Activated gamma-delta T cell treated with anti-CD3 and anti-CD28 coated beads, Interleukin-2, amount 50 U/mL, for 16 hours (primary cell): ENCODE measurements around the gene RNU1-4.
"Not testable (repeated sequence)": the region's sequence is repeated elsewhere in the genome, so short reads cannot be mapped to it uniquely, and the experiment has no call there.

Source experiments
- DNase-seq: peaks from one replicate; pipeline ENCODE4 v3.0.0-alpha.2; 2020; ENCODE audit warnings: low read depth

RNU1-4 gene

DNA sequence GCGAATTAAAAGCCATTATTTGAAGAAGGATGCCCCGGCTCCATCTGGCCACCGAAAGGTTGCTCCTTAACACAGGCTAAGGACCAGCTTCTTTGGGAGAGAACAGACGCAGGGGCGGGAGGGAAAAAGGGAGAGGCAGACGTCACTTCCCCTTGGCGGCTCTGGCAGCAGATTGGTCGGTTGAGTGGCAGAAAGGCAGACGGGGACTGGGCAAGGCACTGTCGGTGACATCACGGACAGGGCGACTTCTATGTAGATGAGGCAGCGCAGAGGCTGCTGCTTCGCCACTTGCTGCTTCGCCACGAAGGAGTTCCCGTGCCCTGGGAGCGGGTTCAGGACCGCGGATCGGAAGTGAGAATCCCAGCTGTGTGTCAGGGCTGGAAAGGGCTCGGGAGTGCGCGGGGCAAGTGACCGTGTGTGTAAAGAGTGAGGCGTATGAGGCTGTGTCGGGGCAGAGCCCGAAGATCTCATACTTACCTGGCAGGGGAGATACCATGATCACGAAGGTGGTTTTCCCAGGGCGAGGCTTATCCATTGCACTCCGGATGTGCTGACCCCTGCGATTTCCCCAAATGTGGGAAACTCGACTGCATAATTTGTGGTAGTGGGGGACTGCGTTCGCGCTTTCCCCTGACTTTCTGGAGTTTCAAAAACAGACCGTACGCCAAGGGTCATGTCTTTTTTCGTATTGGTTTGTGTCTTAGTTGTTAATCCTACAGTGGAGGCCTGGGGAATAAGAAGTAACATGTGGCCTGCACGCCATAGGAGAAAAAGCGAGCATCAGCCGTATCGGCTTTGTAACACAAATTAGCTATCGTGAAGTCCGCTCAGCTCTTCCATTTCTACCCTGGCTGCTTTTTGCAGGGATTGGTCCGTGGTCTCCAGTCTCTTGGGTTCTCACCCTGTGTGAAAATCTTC lies at the start of gene RNU1-4:
TSS of gene RNU1-4 (plus strand) at position 470 of the 918 bp plus-strand sequence.
- DNase-seq: not testable (repeated sequence)

DNA sequence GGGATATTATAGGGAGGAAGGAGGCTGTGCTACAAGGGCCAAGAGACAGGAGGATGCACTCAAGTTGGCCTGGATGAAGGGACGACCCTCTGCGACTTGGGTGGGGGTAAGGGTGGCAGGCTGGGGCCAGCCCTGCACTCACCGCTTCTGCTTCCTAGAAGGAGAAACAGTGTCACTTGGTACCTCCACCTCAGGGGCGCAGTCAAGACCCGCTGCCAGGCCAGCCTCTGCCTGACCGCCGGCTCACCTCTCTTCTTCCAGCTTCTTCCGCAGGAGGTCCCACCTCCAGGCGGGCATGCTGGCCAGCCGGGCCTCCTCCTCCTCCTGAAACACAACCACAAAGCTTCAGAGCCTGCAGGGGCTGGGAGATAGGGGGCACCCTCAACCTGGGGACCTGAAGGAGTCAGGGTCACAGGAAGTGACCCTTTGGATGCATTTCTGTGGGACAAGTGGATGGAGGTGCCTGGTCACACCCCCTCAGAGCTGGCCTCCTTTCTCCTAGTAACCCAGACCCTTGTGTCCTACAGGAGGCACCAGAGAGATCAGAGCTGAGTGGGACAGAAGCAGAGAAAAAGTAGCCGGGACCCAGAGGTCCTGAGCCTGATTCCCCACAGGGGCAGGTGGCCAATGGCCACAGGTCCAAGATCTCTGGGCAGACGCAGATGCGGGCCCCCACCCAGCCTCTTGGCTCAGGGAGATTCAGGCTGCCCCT lies 49.2 kb upstream of the RNU1-4 start:
- not testable (repeated sequence) for DNase-seq

DNA sequence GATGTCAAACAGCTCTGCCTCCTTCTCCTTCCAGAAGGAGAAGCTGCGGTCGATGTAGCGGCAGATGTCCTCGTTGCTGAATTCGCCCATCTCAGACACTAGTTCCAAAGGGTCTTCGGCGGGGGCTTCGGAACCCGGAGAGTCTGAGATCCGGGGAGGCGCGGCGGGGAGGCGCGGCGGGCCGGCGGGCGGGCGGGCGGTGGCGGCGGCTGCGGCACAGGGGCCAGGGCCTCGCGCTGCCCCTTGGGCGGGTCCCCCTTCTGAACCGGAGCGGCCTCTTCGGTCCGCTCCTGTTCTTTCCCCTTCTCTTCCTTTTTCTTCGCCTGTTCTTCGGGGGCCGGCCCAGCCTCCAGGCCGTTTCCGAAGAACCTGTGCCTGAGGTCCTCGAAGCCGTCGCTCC lies 48.0 kb upstream of the RNU1-4 start:
- DNase-seq: not testable (repeated sequence)

DNA sequence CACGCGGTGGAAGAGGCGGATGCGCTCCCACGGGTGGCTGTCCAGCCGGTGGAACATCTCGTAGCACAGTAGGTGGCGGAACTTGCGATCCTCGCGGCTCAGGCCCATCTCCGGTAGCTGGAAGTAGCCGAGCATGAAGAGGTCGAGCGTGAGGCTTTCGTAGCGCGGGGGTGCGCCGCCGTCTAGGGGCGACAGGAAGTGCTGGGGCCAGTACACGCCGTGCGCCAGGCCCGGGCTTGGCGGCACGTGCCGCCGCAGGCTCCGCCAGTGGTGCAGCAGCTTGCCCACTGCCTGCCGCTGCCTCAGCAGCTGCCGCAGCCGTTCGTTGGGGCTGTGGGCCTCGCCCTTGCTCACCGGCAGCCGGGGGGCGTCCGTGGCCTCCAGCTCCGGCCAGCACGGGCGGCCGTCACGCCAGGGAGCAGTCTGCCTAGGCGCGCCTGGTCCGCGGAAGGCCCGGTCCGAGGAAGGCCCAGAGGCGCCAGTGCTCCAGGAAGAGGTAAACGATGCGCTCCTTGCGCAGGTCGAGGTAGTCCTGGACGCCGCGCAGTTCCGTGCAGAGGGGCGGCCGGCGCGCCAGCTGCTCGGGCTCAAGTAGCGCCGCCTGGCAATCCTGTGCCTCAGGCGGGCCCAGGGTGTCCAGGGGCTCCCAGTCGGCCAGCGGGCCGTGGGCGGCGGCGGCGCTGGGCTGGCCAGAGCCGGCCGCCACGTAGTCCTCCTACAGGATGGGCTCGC lies 47.4 kb upstream of the RNU1-4 start:
- not testable (repeated sequence) for DNase-seq

DNA sequence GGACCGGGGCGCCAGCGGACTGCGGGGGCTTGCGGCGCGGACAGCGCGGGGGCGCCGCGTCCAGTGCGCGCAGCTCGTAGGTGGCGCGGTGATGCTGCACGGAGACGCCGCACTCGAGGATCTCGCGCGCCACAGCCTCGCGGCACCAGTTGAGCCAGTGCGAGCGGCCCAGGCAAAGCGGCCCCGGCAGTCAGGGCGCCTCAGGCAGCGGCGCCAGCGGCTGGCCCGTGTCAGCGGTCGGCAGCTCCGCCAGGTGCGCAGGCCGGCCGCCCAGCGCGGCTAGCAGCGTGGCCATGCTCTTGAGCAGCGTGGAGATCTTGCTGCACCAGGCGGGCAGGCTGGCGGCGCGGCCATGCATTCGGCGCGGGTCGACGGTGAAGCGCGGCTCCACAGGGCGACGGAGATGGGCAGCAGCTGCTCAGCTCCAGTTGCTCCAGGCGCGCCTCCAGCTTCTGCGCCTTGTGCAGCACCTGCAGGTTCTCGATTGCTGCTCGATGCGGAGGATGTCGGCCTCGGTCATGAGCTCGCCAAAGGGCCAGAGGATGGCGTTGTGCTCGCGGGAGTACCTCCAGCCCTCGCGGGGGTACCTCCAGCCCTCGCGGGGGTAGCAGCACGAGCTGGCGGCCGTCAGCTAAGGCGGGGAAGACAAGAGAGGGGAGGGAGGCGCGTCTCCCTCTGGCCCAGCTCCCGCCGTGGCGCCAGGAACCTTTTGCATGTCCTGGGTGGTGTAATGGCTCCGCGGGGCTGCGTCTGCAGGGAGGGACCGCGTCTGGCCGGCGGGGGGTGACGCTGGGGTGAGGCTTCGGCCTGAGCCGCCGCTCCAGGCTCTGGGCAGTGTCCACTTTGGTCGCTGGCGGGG lies 46.6 kb upstream of the RNU1-4 start:
- DNase-seq: not testable (repeated sequence)

DNA sequence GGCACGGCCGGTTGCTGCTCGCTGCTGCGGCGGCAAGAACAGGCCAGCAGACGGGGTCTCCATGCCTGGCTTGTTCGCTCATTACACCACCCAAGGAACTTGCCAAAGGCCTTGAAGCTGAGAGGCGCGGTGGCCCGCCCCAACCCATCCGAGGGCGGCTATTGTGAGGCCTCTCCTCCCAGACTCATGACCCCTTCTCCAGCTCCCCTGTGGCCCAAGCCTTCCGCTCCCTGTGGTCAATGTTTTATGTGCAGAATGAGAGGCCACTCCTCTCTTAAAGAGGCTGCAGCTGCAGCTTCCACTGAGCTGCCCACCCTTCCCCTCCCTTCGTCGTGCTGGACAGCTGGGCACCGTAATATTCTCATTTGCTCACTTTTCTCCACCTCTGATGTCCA lies 46.0 kb upstream of the RNU1-4 start:
- DNase-seq: not testable (repeated sequence)

DNA sequence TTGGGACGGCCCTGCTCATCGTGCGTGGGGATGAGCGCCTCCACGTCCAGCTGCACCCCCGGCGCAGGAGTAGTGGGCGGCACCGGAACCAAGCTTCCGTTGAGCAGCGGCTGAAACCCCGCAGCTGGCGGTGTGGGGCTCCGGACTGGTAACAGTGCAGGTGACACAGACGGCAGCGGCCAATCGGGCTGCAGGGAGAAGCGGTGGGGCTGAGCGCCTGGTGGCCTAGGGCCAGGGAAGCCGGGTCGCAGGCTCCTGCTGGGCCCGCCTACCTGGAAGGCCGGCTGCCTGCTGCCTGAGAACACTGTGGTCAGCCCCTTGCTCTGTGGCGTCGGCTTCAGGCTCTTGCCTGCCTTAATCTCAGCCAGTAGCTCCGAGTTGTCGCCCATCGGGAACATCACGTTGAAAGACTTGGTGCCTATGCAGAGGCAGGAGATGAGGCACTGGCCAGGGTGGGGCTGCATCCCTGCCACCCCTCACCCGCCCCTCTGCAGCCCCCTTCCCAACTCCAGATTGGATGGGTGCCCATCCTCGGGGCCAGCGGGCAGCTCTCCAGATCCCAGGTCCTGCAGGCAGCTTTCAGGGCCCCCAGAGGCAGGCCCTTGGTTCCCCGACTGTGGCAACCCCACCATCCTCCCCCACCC lies 43.7 kb upstream of the RNU1-4 start:
- not testable (repeated sequence) for DNase-seq

DNA sequence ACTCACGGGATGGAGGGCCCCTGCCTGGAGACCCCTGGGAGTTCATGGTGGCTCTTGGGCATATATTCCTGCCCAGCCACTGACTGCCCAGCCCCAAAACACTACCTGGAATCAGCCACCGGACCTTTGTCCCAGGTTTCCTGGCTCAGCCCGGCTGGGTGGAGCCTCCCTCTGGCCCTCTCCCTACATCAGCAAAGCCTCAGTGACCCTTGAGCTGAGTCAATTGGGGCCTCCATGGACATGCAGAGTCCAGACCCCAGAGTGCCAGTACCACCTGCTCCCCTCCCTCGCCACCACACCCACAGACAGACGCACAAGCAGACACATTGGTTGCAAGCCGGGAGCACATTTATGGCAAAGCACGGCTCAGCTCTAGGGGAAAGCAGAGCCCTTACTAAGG lies 43.2 kb upstream of the RNU1-4 start:
- DNase-seq: not testable (repeated sequence)

DNA sequence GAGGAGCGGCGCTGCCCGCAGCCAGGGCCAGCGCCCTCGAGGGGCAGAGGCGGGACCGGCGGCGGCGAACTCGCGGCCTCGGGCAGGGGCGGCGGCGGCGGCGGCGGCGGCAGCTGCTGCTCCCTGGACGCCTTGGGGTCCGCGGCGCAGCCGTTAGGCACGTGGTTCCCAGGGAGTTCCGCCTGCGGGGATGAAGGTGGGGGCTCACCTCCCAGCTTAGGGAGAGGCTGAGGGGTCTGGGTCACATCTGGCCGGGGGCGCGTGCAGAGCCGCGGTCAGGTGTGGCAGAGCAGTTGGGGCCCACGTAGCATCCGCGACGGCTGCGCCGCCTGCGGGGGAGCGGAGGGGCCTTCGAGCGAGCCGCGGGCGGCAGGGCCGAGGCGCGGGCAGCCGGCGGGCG lies 40.9 kb upstream of the RNU1-4 start:
- DNase-seq: not testable (repeated sequence)

DNA sequence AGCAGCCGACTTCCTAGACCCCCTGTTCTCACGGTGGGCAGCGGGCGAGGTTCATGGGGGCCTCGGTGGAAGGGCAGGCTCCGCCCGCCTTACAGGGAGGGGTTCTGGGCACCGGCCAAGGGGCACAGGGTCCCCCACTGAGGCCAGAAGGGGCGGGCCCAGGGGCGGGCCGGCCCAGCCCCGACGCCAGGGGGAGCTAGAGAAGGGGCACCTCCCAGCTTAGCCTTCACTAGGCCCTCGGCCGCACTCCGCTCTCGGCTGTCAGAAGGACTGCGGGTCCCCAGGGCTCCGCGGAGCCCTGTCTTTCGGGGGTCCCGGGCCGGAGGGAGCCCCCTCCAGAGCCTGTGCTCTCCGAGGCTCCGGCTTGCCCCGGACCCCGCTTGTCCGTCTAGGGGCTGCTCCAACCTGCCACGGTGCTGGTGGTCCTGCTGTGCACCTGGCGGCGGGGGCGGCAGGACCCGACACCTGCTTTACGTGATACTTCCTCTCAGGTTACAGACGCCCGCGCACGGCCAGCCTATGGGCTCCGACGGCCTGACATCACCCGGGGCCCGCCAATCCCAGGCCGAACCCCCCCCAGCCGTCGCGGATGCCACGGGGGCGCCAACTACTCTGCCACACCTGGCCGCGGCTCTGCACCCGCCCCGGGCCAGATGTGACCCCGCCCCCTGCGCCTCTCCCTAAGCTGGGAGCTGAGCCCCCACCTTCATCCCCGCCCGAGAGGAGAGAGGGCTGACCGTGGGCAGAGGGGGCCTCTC lies 40.0 kb upstream of the RNU1-4 start:
- not testable (repeated sequence) for DNase-seq

DNA sequence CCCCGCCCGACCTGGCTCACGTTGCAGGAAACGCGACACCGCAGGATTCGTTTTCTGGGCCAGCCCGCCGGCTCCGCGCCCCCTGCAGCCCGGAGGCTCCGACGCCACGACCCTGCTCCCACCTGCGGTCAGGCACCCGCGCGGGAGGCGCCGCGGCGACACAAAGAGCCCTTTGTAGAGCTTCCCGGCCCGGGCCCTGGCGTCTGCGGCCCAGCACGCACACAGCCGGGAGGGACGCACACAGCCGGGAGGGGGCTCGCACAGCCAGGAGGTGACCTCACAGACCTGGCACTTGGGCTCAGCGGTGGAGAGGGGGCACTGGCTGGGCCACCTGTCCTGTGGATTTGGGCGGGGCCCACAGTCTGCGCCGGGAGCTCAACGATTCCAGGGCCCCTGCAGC lies 39.1 kb upstream of the RNU1-4 start:
- DNase-seq: not testable (repeated sequence)

DNA sequence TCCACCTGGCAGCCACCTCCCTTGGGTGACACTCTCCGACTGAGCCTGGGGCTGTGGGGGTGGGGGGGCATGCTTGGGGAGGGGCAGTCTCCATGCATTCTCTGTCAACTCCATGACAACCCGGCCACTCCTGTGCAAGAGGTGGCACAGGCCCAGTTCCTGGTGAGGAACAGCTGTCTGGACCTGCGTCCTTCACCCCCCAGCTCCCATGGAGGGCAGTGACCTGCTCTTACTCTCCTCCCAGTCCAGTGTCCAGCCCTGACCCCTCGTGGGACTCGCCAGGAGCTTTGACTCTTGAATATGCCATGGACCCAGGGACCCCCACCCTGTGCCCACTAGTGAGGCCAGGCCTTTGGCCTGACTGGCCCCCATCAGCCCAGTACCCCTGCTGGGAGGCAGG lies 38.0 kb upstream of the RNU1-4 start:
- DNase-seq: not testable (repeated sequence)

DNA sequence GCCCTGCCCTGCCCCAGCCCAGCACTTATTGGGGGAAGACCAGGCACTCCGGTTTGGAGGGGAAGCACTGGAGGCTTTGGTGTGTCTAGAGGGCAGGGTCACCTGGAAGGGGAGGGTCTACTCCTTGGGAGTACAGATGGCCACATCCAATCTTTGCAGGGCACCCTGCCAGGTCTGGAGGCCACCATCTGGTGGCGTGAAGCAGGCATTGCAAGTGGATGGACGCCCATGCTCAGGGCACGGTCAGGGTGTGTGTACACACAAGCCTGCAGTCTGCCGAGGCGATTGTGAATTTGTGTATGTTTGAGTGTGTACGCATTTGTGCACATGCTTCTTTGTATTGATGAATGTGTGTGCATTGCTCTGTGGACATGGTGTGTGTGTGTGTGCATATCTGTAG lies 37.2 kb upstream of the RNU1-4 start:
- not testable (repeated sequence) for DNase-seq

DNA sequence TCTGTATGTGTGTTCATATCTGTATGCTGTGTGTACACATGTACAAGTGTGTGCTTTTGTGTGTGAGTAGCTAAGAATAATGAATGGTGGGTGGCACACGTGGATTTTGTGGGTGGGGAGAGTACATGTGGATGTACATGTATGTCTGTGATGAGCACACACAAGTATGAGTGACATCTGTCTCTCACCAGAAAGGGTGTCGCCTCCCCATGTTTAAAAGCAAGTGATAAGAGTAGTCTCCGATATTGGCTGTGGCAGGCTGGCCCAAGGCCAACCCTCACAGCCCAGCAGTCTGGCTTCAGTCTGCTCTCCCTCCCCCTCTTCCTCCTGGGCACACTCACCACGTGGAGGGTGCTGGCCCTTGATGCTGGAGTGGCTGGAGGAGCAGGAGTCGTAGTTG lies 36.7 kb upstream of the RNU1-4 start:
- DNase-seq: not testable (repeated sequence)

DNA sequence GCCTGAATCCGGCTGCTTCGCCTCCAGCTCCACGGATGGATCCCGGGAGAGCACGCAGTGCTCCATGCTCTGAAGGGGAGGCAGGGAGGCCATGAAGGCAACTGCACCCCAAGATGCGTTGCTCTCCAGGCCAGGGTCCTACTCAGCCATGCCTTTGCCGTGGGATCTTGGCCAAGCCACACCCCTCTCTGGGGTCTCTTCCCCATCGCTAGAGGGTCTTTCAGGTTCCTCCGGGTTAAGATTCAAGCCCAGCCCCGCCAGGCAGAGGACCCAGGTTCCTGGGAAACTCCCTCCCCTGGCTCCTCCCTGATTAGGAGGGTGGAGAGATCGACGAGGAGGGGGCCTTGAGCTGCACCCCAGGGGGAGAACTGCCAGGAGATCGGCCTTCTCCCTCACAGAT lies 36.2 kb upstream of the RNU1-4 start:
- not testable (repeated sequence) for DNase-seq

DNA sequence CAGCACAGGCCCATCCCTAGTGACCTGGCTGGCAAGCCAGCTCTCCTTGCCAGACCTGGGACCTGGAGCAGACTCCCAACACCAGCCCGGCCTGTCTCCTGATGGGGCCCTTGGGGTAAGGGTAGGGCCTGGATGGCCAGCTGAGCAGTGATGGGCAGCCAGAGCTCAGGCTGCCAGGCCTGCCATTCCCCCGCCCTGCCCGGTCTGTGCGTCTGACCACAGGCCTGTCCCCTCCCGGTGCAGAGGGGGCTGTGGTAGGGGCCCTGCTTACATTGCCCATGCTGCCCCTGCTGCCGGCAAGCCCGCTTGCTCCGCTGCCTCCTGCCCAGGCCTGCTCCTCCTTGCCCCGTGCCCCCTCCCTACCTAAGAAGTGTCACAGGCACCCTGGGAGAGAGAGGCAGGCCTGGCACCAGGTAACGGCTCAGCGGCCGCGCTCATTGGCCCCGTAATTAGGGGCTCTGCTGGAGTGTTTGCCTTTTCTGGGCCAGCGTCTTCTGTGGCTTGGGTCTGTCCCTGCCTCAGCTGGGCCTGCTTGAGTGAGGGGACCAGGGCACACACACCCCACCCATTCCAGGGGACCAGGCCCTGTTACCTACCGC lies 35.7 kb upstream of the RNU1-4 start:
- DNase-seq: not testable (repeated sequence)

DNA sequence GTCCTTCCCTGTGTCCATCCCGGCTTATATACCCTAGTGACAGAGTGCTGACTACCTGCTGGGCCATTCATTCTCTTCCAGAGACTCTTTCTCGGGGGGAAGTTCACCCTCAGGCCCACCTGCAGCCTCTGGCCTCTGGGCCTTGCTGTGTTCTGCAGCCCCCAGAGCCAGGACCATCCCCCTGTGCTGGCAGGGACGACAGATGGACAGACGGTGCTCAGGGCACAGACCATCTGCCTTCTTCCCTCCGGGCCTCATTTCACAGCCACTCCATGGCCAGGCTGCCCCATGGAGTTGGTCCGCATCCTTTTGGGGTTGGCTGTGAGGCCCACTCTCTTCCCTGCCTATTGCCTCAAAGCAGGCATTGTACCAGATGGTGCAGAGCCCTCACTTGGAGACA lies 34.0 kb upstream of the RNU1-4 start:
- DNase-seq: not testable (repeated sequence)

DNA sequence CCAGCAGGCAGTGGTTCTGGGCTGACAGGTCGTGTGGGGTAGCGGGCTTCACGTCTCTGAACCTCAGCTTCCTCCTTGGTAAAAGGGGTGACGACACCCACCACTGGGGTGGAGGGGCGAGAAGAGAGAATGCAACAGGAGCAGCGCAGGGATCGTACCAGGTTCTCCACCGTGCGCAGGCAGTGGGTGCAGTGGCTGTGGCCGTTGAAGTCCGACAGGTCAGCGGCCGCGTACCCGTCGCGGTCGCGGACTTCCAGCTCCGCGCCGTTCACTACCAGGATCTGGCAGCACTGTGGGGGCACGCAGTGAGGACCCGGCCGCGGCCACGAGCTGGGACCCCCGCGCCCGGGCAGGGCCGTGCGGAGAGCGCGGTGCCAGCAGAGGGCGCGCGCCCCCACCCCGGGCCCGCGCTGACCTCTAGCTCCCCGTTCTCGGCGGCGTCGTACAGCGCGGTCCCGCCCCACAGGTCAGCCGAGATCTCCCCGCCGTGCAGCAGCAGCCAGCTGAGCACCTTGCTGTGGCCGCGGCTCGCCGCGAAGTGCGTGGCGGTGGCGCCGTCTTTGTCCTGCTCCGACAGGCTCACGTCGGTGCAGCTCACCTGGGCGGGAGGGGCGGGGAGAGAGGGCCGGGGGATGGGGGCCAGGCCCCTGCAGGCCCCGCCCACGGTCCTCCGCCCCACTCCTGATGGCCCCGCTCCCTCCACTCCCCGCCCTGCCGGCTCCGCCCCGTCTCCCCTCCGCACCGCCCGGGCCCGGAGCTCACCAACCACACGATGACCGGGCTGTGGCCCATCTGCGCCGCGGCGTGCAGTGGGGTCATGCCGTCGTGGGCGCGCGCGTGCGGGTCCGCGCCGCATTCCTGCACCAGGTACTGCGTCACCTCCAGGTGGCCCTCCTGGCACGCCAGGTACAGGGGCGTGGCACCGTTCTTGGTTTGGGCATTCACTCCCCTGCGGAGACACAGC lies 32.9 kb upstream of the RNU1-4 start:
- DNase-seq: not testable (repeated sequence)
